Adipocyte (in vitro differentiated cells): ENCODE results near the gene USP17L30.
"Not testable (repeated sequence)": the region's sequence is repeated elsewhere in the genome, so short reads cannot be mapped to it uniquely, and the experiment has no call there.

Experiments
- DNase-seq: peaks from one replicate; pipeline ENCODE4 v3.0.0-alpha.2; 2015; ENCODE audit warnings: low read depth
- H3K27me3 ChIP-seq: replicated peaks from 2 replicates; pipeline ENCODE4 v1.7.0; 2013; ENCODE audit warnings: mild to moderate bottlenecking, low read length, moderate library complexity; ENCODE audit not compliant: control insufficient read depth, insufficient read depth
- H3K36me3 ChIP-seq: 2 replicates; pipeline ENCODE4 v1.7.0; 2013; ENCODE audit warnings: low read length, mild to moderate bottlenecking, moderate library complexity; ENCODE audit not compliant: control insufficient read depth, insufficient read depth, severe bottlenecking
- H3K4me1 ChIP-seq: 2 replicates; pipeline ENCODE4 v1.7.0; 2013; ENCODE audit warnings: mild to moderate bottlenecking, low read length, moderate library complexity; ENCODE audit not compliant: control insufficient read depth, insufficient read depth
- H3K4me3 ChIP-seq: 2 replicates; pipeline ENCODE4 v1.7.0; 2013; ENCODE audit warnings: mild to moderate bottlenecking, low read length, moderate library complexity
- H3K9ac ChIP-seq: 2 replicates; pipeline ENCODE4 v1.7.0; 2013; ENCODE audit warnings: mild to moderate bottlenecking, low read length, moderate library complexity
- H3K9me3 ChIP-seq: 2 replicates; pipeline ENCODE4 v1.7.0; 2013; ENCODE audit warnings: mild to moderate bottlenecking, low read length, moderate library complexity; ENCODE audit not compliant: control insufficient read depth

USP17L30 gene, protein sequence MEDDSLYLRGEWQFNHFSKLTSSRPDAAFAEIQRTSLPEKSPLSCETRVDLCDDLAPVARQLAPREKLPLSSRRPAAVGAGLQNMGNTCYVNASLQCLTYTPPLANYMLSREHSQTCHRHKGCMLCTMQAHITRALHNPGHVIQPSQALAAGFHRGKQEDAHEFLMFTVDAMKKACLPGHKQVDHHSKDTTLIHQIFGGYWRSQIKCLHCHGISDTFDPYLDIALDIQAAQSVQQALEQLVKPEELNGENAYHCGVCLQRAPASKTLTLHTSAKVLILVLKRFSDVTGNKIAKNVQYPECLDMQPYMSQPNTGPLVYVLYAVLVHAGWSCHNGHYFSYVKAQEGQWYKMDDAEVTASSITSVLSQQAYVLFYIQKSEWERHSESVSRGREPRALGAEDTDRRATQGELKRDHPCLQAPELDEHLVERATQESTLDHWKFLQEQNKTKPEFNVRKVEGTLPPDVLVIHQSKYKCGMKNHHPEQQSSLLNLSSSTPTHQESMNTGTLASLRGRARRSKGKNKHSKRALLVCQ

GRCh38 chr4:9362829-9363228 is at the start of gene USP17L30:
Gene USP17L30, plus strand, starts transcription at chr4:9363129. Its CDS starts 0 bp downstream, at chr4:9363129.
- H3K4me3 ChIP-seq, H3K9me3 ChIP-seq, H3K4me1 ChIP-seq, H3K27me3 ChIP-seq, H3K36me3 ChIP-seq, DNase-seq, H3K9ac ChIP-seq: not testable (repeated sequence)

- H3K36me3 ChIP-seq, H3K9ac ChIP-seq: not testable (repeated sequence)
Measured at GRCh38 chr4:9324191-9324590, 38.7 kb upstream of the USP17L30 start.

GRCh38 chr4:9324865-9325264 is 38.1 kb upstream of the USP17L30 start, which contains the start of gene USP17L24:
Gene USP17L24, plus strand, starts transcription at chr4:9325165. Its CDS starts 0 bp downstream, at chr4:9325165.
- not testable (repeated sequence) for H3K4me1 ChIP-seq, H3K4me3 ChIP-seq, H3K9ac ChIP-seq, H3K36me3 ChIP-seq, H3K27me3 ChIP-seq, H3K9me3 ChIP-seq, DNase-seq

More at GRCh38 chr4:9324191-9324590, 38.7 kb upstream of the USP17L30 start:
- not testable (repeated sequence) for H3K4me1 ChIP-seq, DNase-seq, H3K9me3 ChIP-seq, H3K27me3 ChIP-seq, H3K4me3 ChIP-seq

DNA sequence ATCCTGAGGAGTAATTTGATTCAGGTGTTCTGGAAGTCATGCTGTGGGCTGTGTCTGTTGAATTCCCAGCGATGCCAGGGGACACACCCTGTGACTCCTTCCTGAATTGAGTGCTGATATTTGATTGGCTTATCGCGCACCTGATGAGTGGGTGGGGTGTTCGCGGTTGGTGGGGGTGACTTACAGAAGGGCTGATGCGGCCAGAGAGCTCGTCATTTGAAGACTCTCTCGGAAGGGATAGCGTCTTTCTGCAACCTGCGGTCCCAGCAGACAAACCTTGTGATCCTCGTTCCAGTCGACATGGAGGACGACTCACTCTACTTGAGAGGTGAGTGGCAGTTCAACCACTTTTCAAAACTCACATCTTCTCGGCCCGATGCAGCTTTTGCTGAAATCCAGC is 33.3 kb upstream of the USP17L30 start, which contains the start of gene USP17L25:
Gene USP17L25, plus strand, starts transcription at position 301 of the 400 bp plus-strand sequence. Its CDS starts 0 bp downstream, at position 301.
- H3K9me3 ChIP-seq, H3K4me3 ChIP-seq, H3K36me3 ChIP-seq, H3K9ac ChIP-seq, H3K4me1 ChIP-seq, DNase-seq, H3K27me3 ChIP-seq: not testable (repeated sequence)

DNA sequence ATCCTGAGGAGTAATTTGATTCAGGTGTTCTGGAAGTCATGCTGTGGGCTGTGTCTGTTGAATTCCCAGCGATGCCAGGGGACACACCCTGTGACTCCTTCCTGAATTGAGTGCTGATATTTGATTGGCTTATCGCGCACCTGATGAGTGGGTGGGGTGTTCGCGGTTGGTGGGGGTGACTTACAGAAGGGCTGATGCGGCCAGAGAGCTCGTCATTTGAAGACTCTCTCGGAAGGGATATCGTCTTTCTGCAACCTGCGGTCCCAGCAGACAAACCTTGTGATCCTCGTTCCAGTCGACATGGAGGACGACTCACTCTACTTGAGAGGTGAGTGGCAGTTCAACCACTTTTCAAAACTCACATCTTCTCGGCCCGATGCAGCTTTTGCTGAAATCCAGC is 28.6 kb upstream of the USP17L30 start, which contains the start of gene USP17L26:
Gene USP17L26, plus strand, starts transcription at position 301 of the 400 bp plus-strand sequence. Its CDS starts 0 bp downstream, at position 301.
- not testable (repeated sequence) for H3K4me1 ChIP-seq, DNase-seq, H3K4me3 ChIP-seq

DNA sequence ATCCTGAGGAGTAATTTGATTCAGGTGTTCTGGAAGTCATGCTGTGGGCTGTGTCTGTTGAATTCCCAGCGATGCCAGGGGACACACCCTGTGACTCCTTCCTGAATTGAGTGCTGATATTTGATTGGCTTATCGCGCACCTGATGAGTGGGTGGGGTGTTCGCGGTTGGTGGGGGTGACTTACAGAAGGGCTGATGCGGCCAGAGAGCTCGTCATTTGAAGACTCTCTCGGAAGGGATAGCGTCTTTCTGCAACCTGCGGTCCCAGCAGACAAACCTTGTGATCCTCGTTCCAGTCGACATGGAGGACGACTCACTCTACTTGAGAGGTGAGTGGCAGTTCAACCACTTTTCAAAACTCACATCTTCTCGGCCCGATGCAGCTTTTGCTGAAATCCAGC is 23.8 kb upstream of the USP17L30 start, which contains the start of gene USP17L5:
Gene USP17L5, plus strand, starts transcription at position 301 of the 400 bp plus-strand sequence. Its CDS starts 0 bp downstream, at position 301.
- H3K4me1 ChIP-seq, H3K9me3 ChIP-seq, H3K4me3 ChIP-seq, H3K9ac ChIP-seq, H3K36me3 ChIP-seq, H3K27me3 ChIP-seq, DNase-seq: not testable (repeated sequence)

More for the DNA sequence above, 28.6 kb upstream of the USP17L30 start, which contains the start of gene USP17L26:
- H3K27me3 ChIP-seq, H3K9me3 ChIP-seq, H3K9ac ChIP-seq, H3K36me3 ChIP-seq: not testable (repeated sequence)

- not testable (repeated sequence) for H3K9ac ChIP-seq, H3K4me1 ChIP-seq, H3K27me3 ChIP-seq, H3K4me3 ChIP-seq, DNase-seq, H3K9me3 ChIP-seq, H3K36me3 ChIP-seq
Measured at GRCh38 chr4:9343848-9344247, 19.1 kb upstream of the USP17L30 start, which contains the start of gene USP17L27. Gene USP17L27, plus strand, starts transcription at chr4:9344148. Its CDS starts 0 bp downstream, at chr4:9344148.

DNA sequence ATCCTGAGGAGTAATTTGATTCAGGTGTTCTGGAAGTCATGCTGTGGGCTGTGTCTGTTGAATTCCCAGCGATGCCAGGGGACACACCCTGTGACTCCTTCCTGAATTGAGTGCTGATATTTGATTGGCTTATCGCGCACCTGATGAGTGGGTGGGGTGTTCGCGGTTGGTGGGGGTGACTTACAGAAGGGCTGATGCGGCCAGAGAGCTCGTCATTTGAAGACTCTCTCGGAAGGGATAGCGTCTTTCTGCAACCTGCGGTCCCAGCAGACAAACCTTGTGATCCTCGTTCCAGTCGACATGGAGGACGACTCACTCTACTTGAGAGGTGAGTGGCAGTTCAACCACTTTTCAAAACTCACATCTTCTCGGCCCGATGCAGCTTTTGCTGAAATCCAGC is 14.3 kb upstream of the USP17L30 start, which contains the start of gene USP17L28:
Gene USP17L28, plus strand, starts transcription at position 301 of the 400 bp plus-strand sequence. Its CDS starts 0 bp downstream, at position 301.
- not testable (repeated sequence) for H3K9me3 ChIP-seq, H3K4me3 ChIP-seq, H3K27me3 ChIP-seq, H3K36me3 ChIP-seq, H3K4me1 ChIP-seq, DNase-seq, H3K9ac ChIP-seq

- H3K9me3 ChIP-seq, H3K4me3 ChIP-seq, DNase-seq: not testable (repeated sequence)
Measured at GRCh38 chr4:9350866-9351265, 12.1 kb upstream of the USP17L30 start.

DNA sequence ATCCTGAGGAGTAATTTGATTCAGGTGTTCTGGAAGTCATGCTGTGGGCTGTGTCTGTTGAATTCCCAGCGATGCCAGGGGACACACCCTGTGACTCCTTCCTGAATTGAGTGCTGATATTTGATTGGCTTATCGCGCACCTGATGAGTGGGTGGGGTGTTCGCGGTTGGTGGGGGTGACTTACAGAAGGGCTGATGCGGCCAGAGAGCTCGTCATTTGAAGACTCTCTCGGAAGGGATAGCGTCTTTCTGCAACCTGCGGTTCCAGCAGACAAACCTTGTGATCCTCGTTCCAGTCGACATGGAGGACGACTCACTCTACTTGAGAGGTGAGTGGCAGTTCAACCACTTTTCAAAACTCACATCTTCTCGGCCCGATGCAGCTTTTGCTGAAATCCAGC is 9.6 kb upstream of the USP17L30 start, which contains the start of gene USP17L29:
Gene USP17L29, plus strand, starts transcription at position 301 of the 400 bp plus-strand sequence. Its CDS starts 0 bp downstream, at position 301.
- H3K9me3 ChIP-seq, H3K4me3 ChIP-seq, H3K27me3 ChIP-seq, H3K36me3 ChIP-seq, H3K9ac ChIP-seq, DNase-seq, H3K4me1 ChIP-seq: not testable (repeated sequence)

More at GRCh38 chr4:9350866-9351265, 12.1 kb upstream of the USP17L30 start:
- not testable (repeated sequence) for H3K36me3 ChIP-seq, H3K9ac ChIP-seq, H3K4me1 ChIP-seq, H3K27me3 ChIP-seq

GRCh38 chr4:9379881-9380280 is 17.0 kb downstream of the USP17L30 start:
- not testable (repeated sequence) for H3K4me3 ChIP-seq, H3K27me3 ChIP-seq, DNase-seq, H3K9me3 ChIP-seq, H3K36me3 ChIP-seq, H3K9ac ChIP-seq, H3K4me1 ChIP-seq
